Measurements from ENCODE around the gene GOLGA6L7.

DNA sequence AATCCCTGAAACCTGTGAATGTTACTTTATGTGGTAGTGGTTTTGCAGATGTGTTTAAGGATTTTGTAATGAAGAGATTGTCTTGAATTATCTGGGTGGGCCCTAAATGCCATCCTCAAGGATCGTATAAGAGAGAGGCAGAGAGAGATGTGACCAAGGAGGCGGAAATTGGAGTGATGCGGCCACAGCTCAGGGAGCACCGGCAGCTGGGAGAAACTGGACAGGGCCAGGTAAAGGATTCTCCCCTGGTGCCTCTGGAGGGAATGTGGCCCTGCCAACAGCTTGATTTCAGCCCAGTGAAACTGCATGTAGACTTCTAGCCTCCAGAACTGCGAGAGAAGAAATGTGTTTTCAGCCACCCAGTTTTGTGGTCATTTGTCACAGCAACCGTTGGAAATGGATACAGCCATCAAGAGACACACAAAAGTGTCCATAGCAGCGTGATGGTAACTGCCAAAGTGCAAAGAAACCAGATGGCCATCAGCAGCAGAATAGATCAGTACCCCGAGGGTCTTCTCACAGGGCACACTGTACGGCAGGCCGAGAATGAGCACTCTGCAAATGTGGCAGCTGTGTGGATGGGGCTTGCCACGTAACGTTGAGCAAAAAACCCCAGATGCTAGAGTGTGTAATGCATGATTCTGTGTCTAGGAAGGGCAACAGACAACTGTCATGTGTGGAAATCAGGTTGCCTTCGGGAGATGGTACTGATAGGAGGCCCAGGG, 49.6 kb upstream of the GOLGA6L7 start:
- TF ChIP-seq CTCF (IDR thresholded peaks at IDR 0.05) = no peak
- TF ChIP-seq POLR2AphosphoS5 (IDR thresholded peaks at IDR 0.05) = no peak
- no peak for TF ChIP-seq EP300 (IDR thresholded peaks at IDR 0.05)
- TF ChIP-seq POLR2A (IDR thresholded peaks at IDR 0.05; ENCODE audit: low read depth) = no peak

Measured in esophagus muscularis mucosa (tissue), 4 donors.